IPS-20b (cell line): ENCODE measurements around the gene FBXW12.

Experiments
- H3K27ac ChIP-seq: one replicate; pipeline ENCODE4 v1.5.1; 2013; ENCODE audit warnings: low read length
- H3K27me3 ChIP-seq: 2 replicates; pipeline ENCODE4 v1.6.1; 2013; ENCODE audit warnings: mild to moderate bottlenecking, low read length, inconsistent platforms; ENCODE audit not compliant: insufficient read depth
- H3K36me3 ChIP-seq: 2 replicates; pipeline ENCODE4 v1.6.1; 2013; ENCODE audit warnings: low read depth, mild to moderate bottlenecking, inconsistent platforms, low read length, moderate library complexity; ENCODE audit not compliant: insufficient read depth
- H3K4me1 ChIP-seq: 2 replicates; pipeline ENCODE4 v1.6.1; 2013; ENCODE audit warnings: mild to moderate bottlenecking, control low read depth, inconsistent platforms, low read length, moderate library complexity; ENCODE audit not compliant: insufficient read depth
- H3K4me3 ChIP-seq: 2 replicates; pipeline ENCODE4 v1.5.1; 2013; ENCODE audit warnings: mild to moderate bottlenecking, low read length, inconsistent platforms
- H3K9ac ChIP-seq: 2 replicates; pipeline ENCODE4 v1.6.1; 2013; ENCODE audit warnings: low read depth, mild to moderate bottlenecking, inconsistent platforms, low read length, moderate library complexity
- H3K9me3 ChIP-seq: 2 replicates; pipeline ENCODE4 v1.6.1; 2013; ENCODE audit warnings: mild to moderate bottlenecking, low read depth, low read length, inconsistent platforms; ENCODE audit not compliant: insufficient read depth

The FBXW12 gene

GRCh38 chr3:48403533-48404439 is 31.8 kb downstream of the FBXW12 start:
- H3K4me3 ChIP-seq, result no peak overlapping the region
- peaks cover 70% of the 10 kb centered on the region for H3K36me3 ChIP-seq
- no peaks in the 10 kb centered on the region for H3K9me3 ChIP-seq
- no peaks in the 10 kb centered on the region for H3K4me1 ChIP-seq
- H3K9ac ChIP-seq, result no peak overlapping the region
- no peak overlapping the region for H3K27ac ChIP-seq
- H3K27me3 ChIP-seq, result no peaks in the 10 kb centered on the region

DNA sequence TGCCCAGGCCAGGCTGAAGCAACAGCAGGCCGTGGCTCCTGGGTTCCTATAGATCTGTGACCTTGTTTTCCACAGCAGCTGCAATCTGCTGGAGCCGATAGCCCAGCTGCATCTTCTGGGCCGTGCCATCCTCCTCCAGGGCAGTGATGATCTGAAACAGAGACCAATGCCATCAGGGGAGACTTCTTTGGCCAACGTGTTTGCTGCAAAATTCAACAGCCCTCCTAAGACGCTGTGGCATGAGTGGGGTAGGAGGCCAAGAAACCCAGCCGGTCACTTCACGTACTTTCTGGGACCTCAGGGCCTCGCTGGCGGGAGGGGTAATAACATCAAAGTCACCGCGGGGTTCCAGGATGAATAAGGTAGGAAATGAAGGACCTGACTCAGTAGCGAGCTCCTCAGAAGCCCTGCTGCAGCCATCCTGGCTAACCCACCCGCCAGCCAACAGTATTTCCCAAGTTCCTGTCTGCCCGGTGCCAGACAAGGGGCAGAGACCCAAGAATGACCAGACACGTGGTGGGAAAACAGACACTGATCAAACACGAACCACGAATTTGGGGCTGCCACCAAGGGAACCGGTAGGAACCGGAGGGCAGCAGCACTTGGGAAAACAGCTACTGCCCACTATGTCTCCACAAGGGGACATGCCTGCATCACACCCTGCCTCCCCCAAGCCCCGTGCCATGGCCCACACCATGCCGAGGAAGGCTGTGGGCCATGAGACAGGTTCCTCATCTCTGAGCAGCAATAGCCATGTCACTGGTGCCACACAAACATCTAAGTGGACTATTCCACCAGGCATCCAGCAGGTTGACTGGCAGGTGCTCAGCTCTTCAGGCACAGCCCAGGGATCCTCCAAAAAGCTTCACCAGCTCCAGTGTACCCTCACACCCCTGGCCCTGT is 32.7 kb downstream of the FBXW12 start:
- no peak overlapping the region for H3K4me3 ChIP-seq

GRCh38 chr3:48405343-48405881 is 33.4 kb downstream of the FBXW12 start:
- H3K36me3 ChIP-seq, result peaks cover 87% of the 10 kb centered on the region
- H3K27me3 ChIP-seq, result no peaks in the 10 kb centered on the region
- no peak overlapping the region for H3K27ac ChIP-seq
- no peaks in the 10 kb centered on the region for H3K9me3 ChIP-seq
- no peaks in the 10 kb centered on the region for H3K4me1 ChIP-seq
- H3K4me3 ChIP-seq, result no peak overlapping the region
- no peak overlapping the region for H3K9ac ChIP-seq

More for the DNA sequence above, 32.7 kb downstream of the FBXW12 start:
- no peaks in the 10 kb centered on the region for H3K9me3 ChIP-seq
- no peak overlapping the region for H3K9ac ChIP-seq
- no peak overlapping the region for H3K27ac ChIP-seq
- H3K4me1 ChIP-seq, result no peaks in the 10 kb centered on the region
- no peaks in the 10 kb centered on the region for H3K27me3 ChIP-seq
- H3K36me3 ChIP-seq, result peaks cover 79% of the 10 kb centered on the region

- Histone ChIP-seq H3K9me3 (no peaks in the 10 kb centered on the region), H3K27me3 (no peaks in the 10 kb centered on the region), H3K9ac (no peak overlapping the region), H3K4me1 (no peaks in the 10 kb centered on the region), H3K4me3 (no peak overlapping the region), H3K27ac (no peak overlapping the region), H3K36me3 (peaks cover 92% of the 10 kb centered on the region)
Measured at GRCh38 chr3:48405971-48406370, 34.0 kb downstream of the FBXW12 start.

- Histone ChIP-seq H3K9ac (no peak overlapping the region), H3K27me3 (no peaks in the 10 kb centered on the region), H3K36me3 (peaks cover 97% of the 10 kb centered on the region), H3K9me3 (no peaks in the 10 kb centered on the region), H3K27ac (no peak overlapping the region), H3K4me1 (no peaks in the 10 kb centered on the region), H3K4me3 (no peak overlapping the region)
Measured at GRCh38 chr3:48406443-48407431, 34.7 kb downstream of the FBXW12 start.

GRCh38 chr3:48407542-48408099 is 35.6 kb downstream of the FBXW12 start:
- Histone ChIP-seq H3K4me1 (no peaks in the 10 kb centered on the region), H3K9ac (no peak overlapping the region), H3K36me3 (peaks cover 99% of the 10 kb centered on the region), H3K9me3 (no peaks in the 10 kb centered on the region), H3K27ac (no peak overlapping the region), H3K4me3 (no peak overlapping the region), H3K27me3 (no peaks in the 10 kb centered on the region)

GRCh38 chr3:48408823-48409281 is 36.8 kb downstream of the FBXW12 start:
- no peaks in the 10 kb centered on the region for H3K4me1 ChIP-seq
- H3K9ac ChIP-seq, result no peak overlapping the region
- H3K4me3 ChIP-seq, result no peak overlapping the region
- no peaks in the 10 kb centered on the region for H3K27me3 ChIP-seq
- H3K36me3 ChIP-seq, result peaks cover 99% of the 10 kb centered on the region
- no peaks in the 10 kb centered on the region for H3K9me3 ChIP-seq
- H3K27ac ChIP-seq, result no peak overlapping the region

DNA sequence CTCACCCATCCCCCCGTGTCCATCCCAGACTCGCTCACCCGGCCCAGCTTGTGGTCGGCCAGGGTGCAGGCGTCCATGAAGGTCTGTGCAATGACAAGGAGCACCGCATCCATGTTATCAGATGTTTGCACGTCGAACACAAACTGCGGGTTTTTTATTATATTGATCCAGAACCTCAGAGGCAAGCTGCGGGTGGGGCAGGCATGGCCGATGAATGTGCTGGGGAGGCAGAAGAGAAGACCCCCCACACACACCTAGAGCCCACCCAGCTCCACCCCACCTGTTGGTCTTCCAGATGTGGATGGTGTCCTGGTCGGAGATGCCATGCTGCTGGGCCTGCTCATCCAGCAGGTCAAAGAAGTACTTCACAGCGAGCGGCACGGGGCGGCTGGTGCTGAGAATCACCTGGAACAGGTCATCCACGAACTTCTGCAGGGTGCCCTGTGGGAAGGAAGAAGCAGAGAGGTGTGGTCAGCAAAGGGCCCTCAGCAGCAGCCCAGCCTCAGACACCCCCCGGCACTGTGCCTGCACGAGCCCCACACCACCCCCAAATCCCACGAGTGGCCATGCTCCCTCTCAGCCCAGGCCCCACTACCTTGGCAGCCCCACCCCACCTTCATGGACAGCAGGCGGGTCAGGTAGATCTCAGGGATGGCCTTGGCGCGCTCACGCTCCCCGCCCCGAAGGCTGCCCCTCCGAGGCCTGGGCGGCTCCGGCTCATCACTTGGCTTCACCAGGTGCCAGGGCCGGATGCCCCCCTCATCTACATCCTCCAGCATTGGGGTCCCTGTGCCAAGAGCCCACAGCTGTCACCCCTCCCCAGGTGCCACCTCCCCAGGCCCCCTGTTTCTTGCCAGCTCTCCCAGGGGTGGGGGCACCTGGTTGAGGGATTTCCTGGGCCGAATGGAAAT is 37.5 kb downstream of the FBXW12 start:
- Histone ChIP-seq H3K27me3 (no peaks in the 10 kb centered on the region), H3K9ac (no peak overlapping the region), H3K27ac (no peak overlapping the region), H3K4me3 (no peak overlapping the region), H3K36me3 (peaks cover 99% of the 10 kb centered on the region), H3K9me3 (no peaks in the 10 kb centered on the region), H3K4me1 (no peaks in the 10 kb centered on the region)

GRCh38 chr3:48410205-48411040 is 38.4 kb downstream of the FBXW12 start:
- Histone ChIP-seq H3K27me3 (no peaks in the 10 kb centered on the region), H3K4me1 (no peaks in the 10 kb centered on the region), H3K9me3 (no peaks in the 10 kb centered on the region), H3K9ac (no peak overlapping the region), H3K27ac (no peak overlapping the region), H3K36me3 (peaks cover 99% of the 10 kb centered on the region), H3K4me3 (no peak overlapping the region)
